ENCODE results near the gene DUSP8.
A peak's percentile ranks its signal among the peaks of the same experiment; 100 is the strongest.
"Not testable (repeated sequence)": the region's sequence is repeated elsewhere in the genome, so short reads cannot be mapped to it uniquely, and the experiment has no call there.

Gene DUSP8

GRCh38 chr11:1572197-1573076 lies at the start of gene DUSP8:
TSS of gene DUSP8 (minus strand) at chr11:1572271. CDS start at chr11:1565826, 6,445 bp downstream.
- peak; percentile 97 for DNase-seq (ENCODE audit: low read depth, low spot score)

GRCh38 chr11:1619449-1619848 lies 47.4 kb upstream of the DUSP8 start:
- no peak for DNase-seq (ENCODE audit: low read depth, low spot score)

GRCh38 chr11:1618231-1618630 lies 46.2 kb upstream of the DUSP8 start:
- DNase-seq (ENCODE audit: low read depth, low spot score) = no peak

GRCh38 chr11:1608363-1608762 lies 36.3 kb upstream of the DUSP8 start, which contains the start of gene KRTAP5-3:
TSS of gene KRTAP5-3 (minus strand) at chr11:1608463. CDS start at chr11:1608385, 78 bp downstream.
- no peak for DNase-seq (ENCODE audit: low read depth, low spot score)

- DNase-seq (ENCODE audit: low read depth, low spot score) = not testable (repeated sequence)
Measured at GRCh38 chr11:1607901-1608300, 35.8 kb upstream of the DUSP8 start.

GRCh38 chr11:1607156-1607845 lies 35.2 kb upstream of the DUSP8 start:
- not testable (repeated sequence) for DNase-seq (ENCODE audit: low read depth, low spot score)

- DNase-seq (ENCODE audit: low read depth, low spot score) = not testable (repeated sequence)
Measured at GRCh38 chr11:1605923-1606322, 33.9 kb upstream of the DUSP8 start.

- no peak for DNase-seq (ENCODE audit: low read depth, low spot score)
Measured at GRCh38 chr11:1604711-1605110, 32.6 kb upstream of the DUSP8 start.

GRCh38 chr11:1604181-1604580 lies 32.1 kb upstream of the DUSP8 start:
- DNase-seq (ENCODE audit: low read depth, low spot score) = no peak

- no peak for DNase-seq (ENCODE audit: low read depth, low spot score)
Measured at GRCh38 chr11:1603629-1604028, 31.6 kb upstream of the DUSP8 start.

- not testable (repeated sequence) for DNase-seq (ENCODE audit: low read depth, low spot score)
Measured at GRCh38 chr11:1601663-1602062, 29.6 kb upstream of the DUSP8 start.

GRCh38 chr11:1600626-1601025 lies 28.6 kb upstream of the DUSP8 start:
- DNase-seq (ENCODE audit: low read depth, low spot score) = no peak

GRCh38 chr11:1598816-1599215 lies 26.7 kb upstream of the DUSP8 start:
- peak; percentile 8 for DNase-seq (ENCODE audit: low read depth, low spot score)

GRCh38 chr11:1598406-1598805 lies 26.3 kb upstream of the DUSP8 start:
- DNase-seq (ENCODE audit: low read depth, low spot score) = not testable (repeated sequence)

GRCh38 chr11:1597994-1598380 lies 25.9 kb upstream of the DUSP8 start, which contains the start of gene KRTAP5-2:
TSS of gene KRTAP5-2 (minus strand) at chr11:1598294. CDS start at chr11:1598250, 44 bp downstream.
- DNase-seq (ENCODE audit: low read depth, low spot score) = no peak

GRCh38 chr11:1597331-1597993 lies 25.4 kb upstream of the DUSP8 start:
- DNase-seq (ENCODE audit: low read depth, low spot score) = no peak

GRCh38 chr11:1596576-1597121 lies 24.6 kb upstream of the DUSP8 start:
- not testable (repeated sequence) for DNase-seq (ENCODE audit: low read depth, low spot score)

- DNase-seq (ENCODE audit: low read depth, low spot score) = not testable (repeated sequence)
Measured at GRCh38 chr11:1595994-1596575, 24.0 kb upstream of the DUSP8 start.

- DNase-seq (ENCODE audit: low read depth, low spot score) = no peak
Measured at GRCh38 chr11:1592628-1593027, 20.6 kb upstream of the DUSP8 start.

- DNase-seq (ENCODE audit: low read depth, low spot score) = no peak
Measured at GRCh38 chr11:1589996-1590395, 17.9 kb upstream of the DUSP8 start.
